GM18861 (cell line): Measurements from ENCODE around the gene TLR5.

Experiments
- ATAC-seq: cut with Tn5 transposase; IDR thresholded peaks from one replicate; pipeline ENCODE4 v1.9.1; 2021; ENCODE audit not compliant: unreplicated experiment

TLR5 gene

DNA sequence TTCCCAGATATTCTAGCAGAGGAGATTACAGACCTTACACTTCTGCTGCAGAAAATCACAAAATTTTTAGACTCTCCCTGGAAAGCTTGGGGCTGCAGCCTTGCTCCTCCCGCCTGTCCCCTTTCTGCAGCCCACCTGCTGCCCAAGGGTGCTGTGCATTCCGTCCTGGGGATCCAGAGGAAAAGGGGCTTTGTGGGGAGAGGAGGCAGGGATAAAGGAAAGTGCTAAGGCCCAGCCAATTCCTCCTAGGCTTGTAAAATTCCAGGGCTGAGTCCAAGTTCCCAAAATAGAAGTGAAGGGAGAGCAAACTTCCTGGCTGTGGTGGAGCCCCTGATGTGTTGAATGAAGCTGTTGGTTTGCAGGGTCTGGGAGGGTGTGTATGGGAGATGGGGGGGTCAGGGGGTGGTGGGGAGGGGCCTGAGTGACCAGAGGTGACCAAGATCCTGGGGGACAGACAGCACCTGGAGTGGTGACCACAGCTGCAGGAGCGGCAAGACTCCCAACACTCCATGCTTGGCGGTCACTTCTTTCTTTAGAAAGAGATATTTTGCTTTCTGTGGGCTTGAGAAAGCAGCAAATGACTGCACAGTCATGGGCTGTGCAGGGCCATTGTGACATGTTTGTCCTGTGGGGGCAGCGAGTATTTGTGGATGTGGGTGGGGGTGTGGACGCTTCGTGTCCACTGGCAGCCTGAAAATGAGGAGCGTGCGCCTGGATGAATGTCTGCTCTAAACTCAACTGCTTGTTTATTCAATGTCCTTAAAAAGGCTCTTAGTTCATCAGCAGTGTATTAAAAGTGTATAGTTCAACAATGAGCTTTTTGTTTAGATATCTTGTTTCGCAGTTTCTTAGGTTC is 68.4 kb downstream of the TLR5 start:
- no peak for ATAC-seq

- no peak for ATAC-seq
These were observed 74.0 kb downstream of the TLR5 start for GRCh38 chr1:223068900-223069665.

- no peak for ATAC-seq
These were observed 75.1 kb downstream of the TLR5 start for GRCh38 chr1:223067914-223068313.

DNA sequence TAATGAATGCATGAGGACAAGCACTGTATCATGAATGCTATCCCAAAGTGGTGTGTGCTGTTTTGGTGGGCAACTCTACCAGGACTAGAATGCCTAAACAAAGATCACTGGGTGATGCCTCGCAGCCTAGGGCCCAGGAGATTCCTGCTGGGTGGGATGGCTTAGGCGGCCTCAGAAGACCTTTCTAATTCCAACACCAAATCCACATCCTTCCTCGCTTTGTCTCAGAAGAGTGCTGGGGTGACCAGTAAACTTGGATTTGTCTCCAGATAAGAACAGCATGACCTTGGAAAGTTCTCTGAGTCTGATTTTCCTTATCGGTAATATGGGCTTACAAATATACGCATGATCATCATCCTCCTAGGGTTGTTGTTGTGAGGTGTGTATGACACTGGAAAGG is 76.6 kb downstream of the TLR5 start:
- no peak for ATAC-seq

GRCh38 chr1:223062177-223062576 is 80.9 kb downstream of the TLR5 start:
- ATAC-seq, result no peak

GRCh38 chr1:223059526-223059925 is 83.5 kb downstream of the TLR5 start:
- ATAC-seq, result no peak
